NB4 (cell line): ENCODE data around the gene DHX34.

ENCODE experiments used
- DNase-seq: peaks from one replicate; pipeline ENCODE4 v3.0.0; 2010; ENCODE audit warnings: low read depth
- H3K4me3 ChIP-seq: one replicate; pipeline ENCODE4 v1.5.1; 2011; ENCODE audit warnings: mild to moderate bottlenecking, low read depth, low read length, moderate library complexity
- MYC ChIP-seq: IDR thresholded peaks from 2 replicates; pipeline ENCODE4 v1.6.1; 2011; ENCODE audit warnings: low read depth, low read length
- POLR2A ChIP-seq: IDR thresholded peaks from 2 replicates; pipeline ENCODE4 v1.6.1; 2011; ENCODE audit warnings: mild to moderate bottlenecking; ENCODE audit not compliant: insufficient read length; ENCODE audit errors: extremely low read depth
- TF ChIP-seq, protein P1 (sequence below): IDR thresholded peaks from 2 replicates; pipeline ENCODE4 v1.6.1; 2011; ENCODE audit warnings: low read depth, low read length
- TF ChIP-seq, protein P2 (sequence below): IDR thresholded peaks from one replicate; pipeline ENCODE4 v1.5.1; 2012; ENCODE audit warnings: low read depth, low read length

DHX34 gene

DNA sequence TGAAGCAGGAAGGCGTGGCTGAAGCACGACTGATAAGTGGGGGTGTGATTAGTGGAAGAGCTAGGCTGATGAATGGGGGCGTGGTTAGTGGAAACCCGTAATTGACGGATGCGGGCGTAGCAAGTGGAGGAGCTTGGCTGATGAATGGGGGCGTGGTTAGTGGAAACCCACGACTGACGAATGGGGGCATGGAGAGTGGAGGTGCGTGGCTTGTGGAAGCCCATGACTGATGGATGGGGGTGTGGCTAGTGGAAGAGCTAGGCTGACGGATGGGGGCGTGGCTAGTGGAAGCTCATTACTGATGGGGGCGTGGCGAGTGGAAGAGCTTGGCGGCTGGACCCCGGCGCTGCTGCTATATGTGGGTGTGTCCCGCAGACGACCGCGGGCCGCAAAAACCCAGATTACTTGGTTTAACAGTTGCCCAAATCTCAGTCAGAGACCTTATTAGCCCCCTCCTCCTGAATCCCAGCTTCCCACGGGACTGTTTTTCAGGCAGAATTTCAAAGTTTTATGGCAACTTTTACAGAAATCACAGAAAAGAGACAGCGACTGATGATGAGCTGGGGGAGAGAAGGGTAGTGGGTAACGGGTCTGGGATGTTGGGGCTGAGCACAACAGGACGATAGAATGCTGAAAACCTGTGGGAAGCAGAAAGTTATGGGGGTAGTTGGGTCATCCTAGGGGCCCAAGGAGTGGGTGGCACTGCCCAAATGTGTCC, 79.2 kb downstream of the DHX34 start:
- no peak for TF ChIP-seq MYC
- TF ChIP-seq, protein P1, sequence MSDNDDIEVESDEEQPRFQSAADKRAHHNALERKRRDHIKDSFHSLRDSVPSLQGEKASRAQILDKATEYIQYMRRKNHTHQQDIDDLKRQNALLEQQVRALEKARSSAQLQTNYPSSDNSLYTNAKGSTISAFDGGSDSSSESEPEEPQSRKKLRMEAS: peak; percentile 76
- no peak overlapping the region for H3K4me3 ChIP-seq
- DNase-seq: peak; percentile 99

DNA sequence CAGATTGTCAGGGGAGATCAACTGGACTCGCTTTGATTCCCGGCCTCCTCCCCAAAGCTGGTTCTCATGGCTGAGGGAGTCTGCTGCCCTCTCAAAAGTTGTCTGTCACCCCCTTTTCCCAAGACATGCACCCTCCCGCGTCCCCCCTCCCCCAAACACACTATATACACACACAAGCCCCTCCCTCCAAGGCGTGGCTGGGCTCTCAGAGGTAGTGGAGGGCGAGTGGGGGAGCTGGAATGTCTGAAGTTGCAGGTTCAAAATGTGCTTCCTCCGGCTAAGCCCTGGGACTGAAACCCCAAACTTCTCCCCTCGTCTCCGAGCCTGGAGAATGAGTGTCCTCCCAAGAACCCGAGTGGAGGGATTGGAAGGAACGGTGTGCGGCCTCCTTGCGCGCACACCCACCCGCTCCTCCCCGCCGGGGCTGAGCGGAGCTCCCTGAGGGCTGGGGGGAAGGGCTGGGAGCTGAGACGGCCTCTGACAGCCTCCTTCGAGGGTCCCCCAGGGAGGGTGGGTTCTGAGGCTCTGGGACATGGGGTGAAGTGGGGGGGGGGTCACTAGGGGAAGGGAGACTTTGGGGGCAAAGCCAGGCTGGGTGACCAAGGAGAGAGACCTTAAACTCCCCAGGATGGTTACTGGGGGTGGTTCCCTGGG, 80.2 kb downstream of the DHX34 start:
- no peak overlapping the region for H3K4me3 ChIP-seq
- TF ChIP-seq, protein P2, sequence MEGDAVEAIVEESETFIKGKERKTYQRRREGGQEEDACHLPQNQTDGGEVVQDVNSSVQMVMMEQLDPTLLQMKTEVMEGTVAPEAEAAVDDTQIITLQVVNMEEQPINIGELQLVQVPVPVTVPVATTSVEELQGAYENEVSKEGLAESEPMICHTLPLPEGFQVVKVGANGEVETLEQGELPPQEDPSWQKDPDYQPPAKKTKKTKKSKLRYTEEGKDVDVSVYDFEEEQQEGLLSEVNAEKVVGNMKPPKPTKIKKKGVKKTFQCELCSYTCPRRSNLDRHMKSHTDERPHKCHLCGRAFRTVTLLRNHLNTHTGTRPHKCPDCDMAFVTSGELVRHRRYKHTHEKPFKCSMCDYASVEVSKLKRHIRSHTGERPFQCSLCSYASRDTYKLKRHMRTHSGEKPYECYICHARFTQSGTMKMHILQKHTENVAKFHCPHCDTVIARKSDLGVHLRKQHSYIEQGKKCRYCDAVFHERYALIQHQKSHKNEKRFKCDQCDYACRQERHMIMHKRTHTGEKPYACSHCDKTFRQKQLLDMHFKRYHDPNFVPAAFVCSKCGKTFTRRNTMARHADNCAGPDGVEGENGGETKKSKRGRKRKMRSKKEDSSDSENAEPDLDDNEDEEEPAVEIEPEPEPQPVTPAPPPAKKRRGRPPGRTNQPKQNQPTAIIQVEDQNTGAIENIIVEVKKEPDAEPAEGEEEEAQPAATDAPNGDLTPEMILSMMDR: no peak
- TF ChIP-seq MYC (no peak), POLR2A (no peak)
- TF ChIP-seq, protein P1: no peak
- peak; percentile 48 for DNase-seq

DNA sequence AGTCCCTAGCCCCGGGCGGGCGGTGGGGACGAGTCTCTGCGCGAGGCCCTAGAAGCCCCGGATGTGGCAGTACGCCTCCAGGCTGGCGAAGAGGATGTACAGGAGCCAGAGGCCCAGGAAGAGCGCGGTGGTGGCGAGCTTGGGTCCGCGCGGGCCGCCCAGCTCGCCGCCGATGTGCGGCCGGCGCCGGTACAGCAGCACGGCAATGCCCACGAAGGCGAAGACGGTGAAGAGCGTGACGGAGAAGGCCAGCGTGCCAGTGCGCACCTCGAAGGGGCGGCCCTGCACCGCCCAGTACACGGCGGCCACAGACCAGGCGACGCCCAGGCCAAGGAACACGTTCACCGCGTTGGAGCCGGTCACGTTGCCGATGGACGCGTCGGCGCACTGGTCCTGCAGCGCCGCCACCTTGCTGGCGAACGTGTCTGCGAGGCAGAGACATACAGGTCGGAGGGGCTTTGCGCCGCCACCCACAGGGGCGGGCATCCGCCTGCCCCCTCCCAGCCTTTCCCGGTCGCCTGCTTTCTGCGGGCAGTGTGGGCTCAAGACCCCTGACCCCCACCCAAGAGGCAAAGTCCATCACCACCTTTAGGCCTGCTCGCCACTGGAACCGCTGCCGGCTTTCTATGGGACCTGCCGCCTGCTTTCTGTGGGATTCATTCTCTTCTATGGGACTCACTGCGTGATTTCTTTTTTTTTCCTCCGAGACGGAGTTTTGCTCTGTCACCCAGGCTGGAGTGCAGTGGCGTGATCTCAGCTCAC, 81.1 kb downstream of the DHX34 start:
- peak; percentile 78 for DNase-seq
- TF ChIP-seq, protein P1: no peak
- TF ChIP-seq POLR2A (no peak), MYC (no peak)
- TF ChIP-seq, protein P2: no peak

DNA sequence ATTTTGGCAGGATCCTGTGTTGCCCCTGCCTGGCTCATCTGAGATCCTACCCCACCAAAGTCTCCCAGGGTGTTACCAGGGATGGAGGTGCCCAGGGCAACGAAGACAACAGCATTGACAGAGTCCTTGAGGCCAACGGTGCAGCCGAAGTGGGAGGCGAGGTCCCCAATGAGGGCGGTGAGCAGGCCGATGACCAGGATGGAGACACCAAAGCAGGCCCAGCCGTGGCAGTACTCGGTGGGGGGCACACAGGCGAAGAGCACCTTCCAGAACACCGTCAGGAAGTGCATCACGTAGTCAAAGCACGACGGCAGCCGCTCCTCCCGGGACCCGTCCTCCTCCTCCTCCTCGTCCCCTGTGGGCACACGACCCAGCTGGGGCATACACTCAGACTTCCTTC, 83.0 kb downstream of the DHX34 start:
- 0 out of 2 replicates have a peak, but pooled peaks have one; percentile 2 for TF ChIP-seq MYC
- TF ChIP-seq POLR2A: no peak
- DNase-seq: no peak
- H3K4me3 ChIP-seq: no peak overlapping the region

More for the DNA sequence above, 81.1 kb downstream of the DHX34 start:
- no peak overlapping the region for H3K4me3 ChIP-seq
